Activated T-helper 1 cell treated with anti-CD3 and anti-CD28 coated beads, Interleukin-2, amount 50 U/mL, for 16 hours (primary cell): Measurements from ENCODE around the gene SNX21.
"Not testable (repeated sequence)": the region's sequence is repeated elsewhere in the genome, so short reads cannot be mapped to it uniquely, and the experiment has no call there.

Source experiments
- DNase-seq, 2 donors: peaks; one replicate each; pipeline ENCODE4 v3.0.0-alpha.2; 2020; ENCODE audit warnings: low read depth in 1 of 2, low spot score in 1 of 2

Gene SNX21

GRCh38 chr20:45833030-45833882 is at the start of gene SNX21:
Gene SNX21 (plus strand): TSS chr20:45833799. CDS start chr20:45833920, 121 bp downstream.
- DNase-seq: no peak

GRCh38 chr20:45788351-45788750 is 45.2 kb upstream of the SNX21 start:
- no peak for DNase-seq

- DNase-seq: no peak
Observed at GRCh38 chr20:45792317-45793118, 41.1 kb upstream of the SNX21 start.

GRCh38 chr20:45796337-45797065 is 37.1 kb upstream of the SNX21 start:
- no peak for DNase-seq

GRCh38 chr20:45797510-45797909 is 36.1 kb upstream of the SNX21 start:
- not testable (repeated sequence) for DNase-seq

- DNase-seq: not testable (repeated sequence)
Observed at GRCh38 chr20:45797955-45798354, 35.6 kb upstream of the SNX21 start.

GRCh38 chr20:45798935-45799642 is 34.5 kb upstream of the SNX21 start:
- DNase-seq: peak; percentile 16 to 26

- no peak for DNase-seq
Observed at GRCh38 chr20:45801851-45802250, 31.7 kb upstream of the SNX21 start.

GRCh38 chr20:45810191-45810970 is 23.2 kb upstream of the SNX21 start:
- no peak for DNase-seq

- peak; percentile 81 to 87 for DNase-seq
Observed at GRCh38 chr20:45812157-45813005, 21.2 kb upstream of the SNX21 start, which contains the start of gene UBE2C. Gene UBE2C (plus strand): TSS chr20:45812644. CDS start chr20:45812696, 52 bp downstream.

- DNase-seq: no peak
Observed at GRCh38 chr20:45813006-45813340, 20.6 kb upstream of the SNX21 start.

- DNase-seq: no peak
Observed at GRCh38 chr20:45813489-45813888, 20.1 kb upstream of the SNX21 start.

- no peak for DNase-seq
Observed at GRCh38 chr20:45814314-45814713, 19.3 kb upstream of the SNX21 start.

- no peak for DNase-seq
Observed at GRCh38 chr20:45816951-45817350, 16.6 kb upstream of the SNX21 start.

- DNase-seq: no peak
Observed at GRCh38 chr20:45817376-45818194, 16.0 kb upstream of the SNX21 start.

- DNase-seq: no peak
Observed at GRCh38 chr20:45818239-45818638, 15.4 kb upstream of the SNX21 start.

- DNase-seq: no peak
Observed at GRCh38 chr20:45819466-45819865, 14.1 kb upstream of the SNX21 start.

GRCh38 chr20:45821947-45822346 is 11.7 kb upstream of the SNX21 start:
- no peak for DNase-seq
